ENCODE results near the gene FMNL3.

Gene FMNL3

DNA sequence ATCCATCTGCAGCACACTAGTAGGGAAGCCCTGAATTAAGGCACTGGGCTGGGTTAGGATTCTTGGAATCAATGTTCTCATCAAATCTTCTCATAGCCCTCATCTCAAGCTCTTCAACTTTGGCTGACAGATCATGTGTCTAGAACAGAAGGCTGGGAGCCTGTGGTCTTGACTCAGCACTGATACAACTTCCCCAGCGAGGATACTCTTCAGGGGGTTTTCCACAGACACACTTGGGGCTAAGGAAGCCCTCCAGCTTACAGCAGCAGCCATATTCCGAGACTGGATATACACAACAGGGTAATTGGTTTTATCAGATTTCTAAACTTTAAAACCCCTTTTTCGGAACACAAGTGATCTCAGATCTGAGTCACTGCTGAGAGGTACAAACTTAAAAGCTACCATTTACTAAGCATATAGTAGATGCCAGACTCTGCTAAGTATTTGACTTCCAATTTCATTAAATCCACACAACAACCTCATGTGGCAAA, 3.5 kb downstream of the FMNL3 start:
- WGBS (ENCODE audit: insufficient coverage) = 0% methylated on average over 1 of the region's 3 CpGs
- H3K4me1 ChIP-seq (ENCODE audit: control extremely low read depth in 1 of 4, control insufficient read depth in 4 of 4, insufficient read depth in 4 of 4, low read length in 3 of 4) = peaks cover 21 to 57% (median 45%) of the 10 kb centered on the region in 4 experiments
- no peak overlapping the region for H3K27ac ChIP-seq (ENCODE audit: insufficient read depth in 1 of 2, low read depth in 1 of 2, low read length in 2 of 2, poor library complexity in 1 of 2, severe bottlenecking in 2 of 2)
- H3K36me3 ChIP-seq (ENCODE audit: control insufficient read depth in 4 of 4, insufficient read depth in 4 of 4, low read length in 3 of 4) = no peaks in the 10 kb centered on the region
- ChIA-PET CTCF (interaction anchor here (0.7 to 27.1 kb wide), 9 partner anchors 9 to 61 kb away, joined by 3 to 929 read pairs (median 4); no protein-coding TSS in a partner anchor), POLR2A (interaction anchor here (0.5 to 2.4 kb wide), 10 partner anchors 11 to 67 kb away, joined by 3 to 12 read pairs (median 4); no protein-coding TSS in a partner anchor)
- H3K9me3 ChIP-seq (ENCODE audit: control extremely low read depth in 1 of 5, control insufficient read depth in 4 of 5, insufficient read depth in 2 of 5, low read depth in 1 of 5, low read length in 4 of 5) = no peaks in the 10 kb centered on the region
- peak; percentile 65 to 93 (median 93) for DNase-seq
- peak overlapping the region in 1 of 7 experiments; percentile 1 for H3K4me3 ChIP-seq (ENCODE audit: control insufficient read depth in 1 of 7, extremely low read depth in 1 of 7, insufficient read depth in 4 of 7, low read depth in 2 of 7, low read length in 6 of 7)
- H3K27me3 ChIP-seq (replicated peaks in 2 of 5; ENCODE audit: control insufficient read depth in 4 of 5, insufficient read depth in 5 of 5, low read length in 4 of 5) = no peaks in the 10 kb centered on the region

DNA sequence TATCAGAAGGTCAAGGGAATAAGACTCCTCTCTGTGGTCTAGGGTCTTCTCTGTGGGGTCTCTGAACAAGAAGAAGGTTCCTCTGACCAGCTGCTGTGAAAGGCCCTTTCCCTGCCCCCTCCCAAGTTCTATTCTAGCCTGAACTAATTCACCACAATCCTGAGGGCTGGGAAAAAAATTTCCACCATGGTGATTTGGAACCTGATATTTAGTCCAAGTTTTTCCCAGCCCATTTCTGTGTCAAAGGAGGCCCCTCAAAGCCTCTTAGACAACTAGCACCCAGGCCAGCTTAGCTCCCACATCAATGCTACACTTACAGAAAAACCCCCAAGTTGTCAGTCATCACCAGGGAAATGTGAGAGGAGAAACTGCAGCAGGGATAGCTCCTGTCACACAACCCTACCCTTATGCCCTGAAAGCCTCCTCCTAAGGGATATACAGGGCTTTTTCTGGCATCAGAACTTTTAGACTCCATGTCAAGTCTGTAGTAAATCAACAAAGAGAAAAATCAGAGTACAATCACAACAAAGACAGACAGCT, 4.5 kb downstream of the FMNL3 start:
- DNase-seq = no peak
- ChIA-PET POLR2A (interaction anchor here (0.8 to 2.4 kb wide), 5 partner anchors 29 to 66 kb away, joined by 3 to 12 read pairs (median 4); no protein-coding TSS in a partner anchor), CTCF (interaction anchor here (0.8 to 27.1 kb wide), 7 partner anchors 12 to 136 kb away, joined by 3 to 929 read pairs (median 28); no protein-coding TSS in a partner anchor)
- Histone ChIP-seq H3K9me3 (ENCODE audit: control extremely low read depth in 1 of 5, control insufficient read depth in 4 of 5, insufficient read depth in 2 of 5, low read depth in 1 of 5, low read length in 4 of 5) (no peaks in the 10 kb centered on the region), H3K4me1 (ENCODE audit: control extremely low read depth in 1 of 4, control insufficient read depth in 4 of 4, insufficient read depth in 4 of 4, low read length in 3 of 4) (peaks cover 29 to 60% (median 52%) of the 10 kb centered on the region in 4 experiments), H3K27me3 (replicated peaks in 2 of 5; ENCODE audit: control insufficient read depth in 4 of 5, insufficient read depth in 5 of 5, low read length in 4 of 5) (no peaks in the 10 kb centered on the region), H3K27ac (ENCODE audit: insufficient read depth in 1 of 2, low read depth in 1 of 2, low read length in 2 of 2, poor library complexity in 1 of 2, severe bottlenecking in 2 of 2) (no peak overlapping the region), H3K36me3 (ENCODE audit: control insufficient read depth in 4 of 4, insufficient read depth in 4 of 4, low read length in 3 of 4) (no peaks in the 10 kb centered on the region), H3K4me3 (ENCODE audit: control insufficient read depth in 1 of 7, extremely low read depth in 1 of 7, insufficient read depth in 4 of 7, low read depth in 2 of 7, low read length in 6 of 7) (no peak overlapping the region)

DNA sequence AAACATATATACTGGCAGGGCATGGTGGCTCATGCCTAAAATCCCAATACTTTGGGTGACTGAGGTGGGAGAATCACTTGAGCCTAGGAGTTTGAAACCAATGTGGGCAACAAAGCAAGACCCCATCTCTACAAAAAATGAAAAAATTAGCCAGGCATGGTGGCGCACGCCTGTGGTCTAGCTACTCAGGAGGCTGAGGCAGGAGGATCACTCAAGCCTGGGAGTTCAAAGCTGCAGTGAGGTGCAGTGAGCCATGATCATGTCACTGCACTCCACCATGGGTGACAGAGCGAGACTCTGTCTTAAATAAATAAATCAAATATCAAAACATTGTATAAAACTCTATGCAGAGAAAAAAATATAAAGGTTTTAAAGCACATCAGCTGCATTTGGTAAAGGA, 5.2 kb downstream of the FMNL3 start:
- Histone ChIP-seq H3K27me3 (replicated peaks in 2 of 5; ENCODE audit: control insufficient read depth in 4 of 5, insufficient read depth in 5 of 5, low read length in 4 of 5) (no peaks in the 10 kb centered on the region), H3K4me1 (ENCODE audit: control extremely low read depth in 1 of 4, control insufficient read depth in 4 of 4, insufficient read depth in 4 of 4, low read length in 3 of 4) (peaks cover 29 to 59% (median 52%) of the 10 kb centered on the region in 4 experiments), H3K9me3 (ENCODE audit: control extremely low read depth in 1 of 5, control insufficient read depth in 4 of 5, insufficient read depth in 2 of 5, low read depth in 1 of 5, low read length in 4 of 5) (no peaks in the 10 kb centered on the region), H3K27ac (ENCODE audit: insufficient read depth in 1 of 2, low read depth in 1 of 2, low read length in 2 of 2, poor library complexity in 1 of 2, severe bottlenecking in 2 of 2) (no peak overlapping the region), H3K36me3 (ENCODE audit: control insufficient read depth in 4 of 4, insufficient read depth in 4 of 4, low read length in 3 of 4) (no peaks in the 10 kb centered on the region), H3K4me3 (ENCODE audit: control insufficient read depth in 1 of 7, extremely low read depth in 1 of 7, insufficient read depth in 4 of 7, low read depth in 2 of 7, low read length in 6 of 7) (no peak overlapping the region)
- WGBS (ENCODE audit: insufficient coverage) = 100% methylated on average over 2 of the region's 3 CpGs
- POLR2A ChIA-PET = no interaction called here
- CTCF ChIA-PET = interaction anchor here (6.8 to 27.1 kb wide), 3 partner anchors 13 to 53 kb away, joined by 56 to 929 read pairs (median 102); no protein-coding TSS in a partner anchor
- DNase-seq = no peak

DNA sequence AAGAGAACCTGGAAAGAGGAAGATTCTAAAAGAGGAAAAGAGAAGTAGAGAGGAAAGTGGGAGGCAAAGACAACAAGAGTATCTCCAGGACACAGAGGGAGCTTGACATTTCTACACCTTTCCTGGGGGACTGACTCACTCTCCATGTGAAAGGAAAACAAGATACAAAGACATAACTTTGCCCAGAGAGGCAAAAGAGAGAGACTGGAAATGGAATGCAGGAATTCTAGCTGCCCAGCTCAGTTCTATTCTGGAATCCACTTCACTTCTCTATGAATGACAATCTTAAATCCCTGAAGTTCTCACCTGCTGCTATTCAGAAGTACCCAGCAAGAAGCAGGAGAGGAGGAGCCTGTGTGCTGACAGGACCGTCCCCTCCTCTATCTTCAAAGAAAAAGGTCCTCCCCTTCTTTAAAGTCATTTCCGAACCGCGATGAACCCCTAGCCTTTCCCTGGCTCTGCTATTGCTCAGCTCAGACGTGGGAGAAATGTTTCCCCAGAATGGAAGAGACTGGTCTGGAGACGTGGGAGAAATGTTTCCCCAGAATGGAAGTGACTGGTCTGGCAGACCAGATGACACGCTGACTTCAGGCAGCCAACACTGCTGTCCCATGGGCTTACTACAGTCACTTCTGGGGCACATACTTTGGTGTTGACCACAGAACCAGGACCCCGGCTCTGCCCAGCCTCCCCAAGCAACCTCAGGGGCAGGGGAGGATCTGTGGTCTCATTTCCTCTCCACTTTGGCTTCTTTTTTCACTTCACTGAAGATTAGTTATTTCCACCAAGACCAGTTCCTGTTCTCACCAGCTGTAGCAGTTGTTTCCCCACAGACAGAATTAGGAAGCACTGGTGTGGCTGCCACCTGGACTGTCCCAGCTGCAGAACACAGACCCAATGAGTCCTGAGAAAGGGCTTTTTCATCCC, 8.3 kb downstream of the FMNL3 start:
- peak; percentile 64 to 93 (median 89) for DNase-seq
- peak overlapping the region in 5 of 7 experiments; percentile 17 to 56 (median 42) for H3K4me3 ChIP-seq (ENCODE audit: control insufficient read depth in 1 of 7, extremely low read depth in 1 of 7, insufficient read depth in 4 of 7, low read depth in 2 of 7, low read length in 6 of 7)
- H3K27ac ChIP-seq (ENCODE audit: insufficient read depth in 1 of 2, low read depth in 1 of 2, low read length in 2 of 2, poor library complexity in 1 of 2, severe bottlenecking in 2 of 2) = no peak overlapping the region
- H3K9me3 ChIP-seq (ENCODE audit: control extremely low read depth in 1 of 5, control insufficient read depth in 4 of 5, insufficient read depth in 2 of 5, low read depth in 1 of 5, low read length in 4 of 5) = no peaks in the 10 kb centered on the region
- ChIA-PET CTCF (interaction anchor here (0.6 to 9.5 kb wide), 10 partner anchors 9 to 62 kb away, joined by 3 to 56 read pairs (median 4); no protein-coding TSS in a partner anchor), POLR2A (interaction anchor here (0.5 to 1.7 kb wide), 5 partner anchors 8 to 983 kb away, joined by 3 to 9 read pairs (median 5); partner anchors contain the start of genes CCNT1 and FMNL3)
- no peaks in the 10 kb centered on the region for H3K36me3 ChIP-seq (ENCODE audit: control insufficient read depth in 4 of 4, insufficient read depth in 4 of 4, low read length in 3 of 4)
- H3K27me3 ChIP-seq (replicated peaks in 2 of 5; ENCODE audit: control insufficient read depth in 4 of 5, insufficient read depth in 5 of 5, low read length in 4 of 5) = peaks cover 0 to 3% (median 0%) of the 10 kb centered on the region in 5 experiments
- peaks cover 26 to 38% (median 29%) of the 10 kb centered on the region in 4 experiments for H3K4me1 ChIP-seq (ENCODE audit: control extremely low read depth in 1 of 4, control insufficient read depth in 4 of 4, insufficient read depth in 4 of 4, low read length in 3 of 4)
- 8% methylated on average over 5 of the region's 8 CpGs for WGBS (ENCODE audit: insufficient coverage)

DNA sequence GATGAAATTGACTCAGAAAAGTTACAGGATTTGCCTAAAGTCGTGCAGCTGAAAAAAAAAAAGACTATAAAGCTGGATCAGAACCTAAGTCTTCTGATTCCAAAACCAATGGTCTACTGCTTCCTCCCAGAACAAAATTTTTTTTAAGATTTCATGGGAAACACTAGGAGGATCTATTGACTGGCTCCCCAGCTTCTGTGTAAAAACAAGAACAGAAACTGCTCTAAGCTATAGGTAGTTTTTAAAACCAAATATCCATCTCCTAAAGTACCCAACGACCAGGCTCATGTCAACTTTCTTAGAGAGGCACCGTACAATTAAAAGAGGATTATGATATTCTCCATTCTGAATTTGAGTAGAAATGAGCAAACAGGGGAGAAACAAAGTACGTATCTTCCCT, 9.4 kb downstream of the FMNL3 start:
- DNase-seq = no peak
- Histone ChIP-seq H3K4me1 (ENCODE audit: control extremely low read depth in 1 of 4, control insufficient read depth in 4 of 4, insufficient read depth in 4 of 4, low read length in 3 of 4) (peaks cover 15 to 28% (median 20%) of the 10 kb centered on the region in 4 experiments), H3K9me3 (ENCODE audit: control extremely low read depth in 1 of 5, control insufficient read depth in 4 of 5, insufficient read depth in 2 of 5, low read depth in 1 of 5, low read length in 4 of 5) (no peaks in the 10 kb centered on the region), H3K36me3 (ENCODE audit: control insufficient read depth in 4 of 4, insufficient read depth in 4 of 4, low read length in 3 of 4) (no peaks in the 10 kb centered on the region), H3K27ac (ENCODE audit: insufficient read depth in 1 of 2, low read depth in 1 of 2, low read length in 2 of 2, poor library complexity in 1 of 2, severe bottlenecking in 2 of 2) (no peak overlapping the region), H3K4me3 (ENCODE audit: control insufficient read depth in 1 of 7, extremely low read depth in 1 of 7, insufficient read depth in 4 of 7, low read depth in 2 of 7, low read length in 6 of 7) (no peak overlapping the region), H3K27me3 (replicated peaks in 2 of 5; ENCODE audit: control insufficient read depth in 4 of 5, insufficient read depth in 5 of 5, low read length in 4 of 5) (peaks cover 0 to 3% (median 0%) of the 10 kb centered on the region in 5 experiments)
- WGBS (ENCODE audit: insufficient coverage) = 100% methylated on average over 1 of the region's 4 CpGs
- ChIA-PET CTCF (interaction anchor here (1.3 to 3.2 kb wide), 6 partner anchors 8 to 55 kb away, joined by 4 to 13 read pairs (median 8); no protein-coding TSS in a partner anchor), POLR2A (no interaction called here)

DNA sequence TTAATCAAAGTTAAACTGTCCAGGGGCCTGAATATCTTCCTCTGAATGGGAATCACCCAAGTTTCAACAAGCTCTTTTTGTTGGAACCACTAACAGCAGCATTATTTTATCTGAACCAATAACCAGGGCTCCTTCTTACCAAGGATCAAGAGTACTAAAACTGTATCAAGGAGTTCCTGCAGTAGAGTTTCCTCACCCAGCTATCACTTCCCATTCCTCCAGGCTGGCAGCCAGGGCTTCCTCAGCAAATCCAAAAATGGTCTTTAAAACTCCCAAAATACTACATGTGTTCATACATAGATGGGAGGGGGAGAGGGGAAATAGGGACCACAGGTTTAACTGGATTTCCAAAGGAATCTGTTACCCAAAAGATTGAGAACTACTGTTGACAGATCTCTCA, 10.5 kb downstream of the FMNL3 start:
- Histone ChIP-seq H3K36me3 (ENCODE audit: control insufficient read depth in 4 of 4, insufficient read depth in 4 of 4, low read length in 3 of 4) (no peaks in the 10 kb centered on the region), H3K9me3 (ENCODE audit: control extremely low read depth in 1 of 5, control insufficient read depth in 4 of 5, insufficient read depth in 2 of 5, low read depth in 1 of 5, low read length in 4 of 5) (no peaks in the 10 kb centered on the region), H3K27me3 (replicated peaks in 2 of 5; ENCODE audit: control insufficient read depth in 4 of 5, insufficient read depth in 5 of 5, low read length in 4 of 5) (peaks cover 0 to 3% (median 0%) of the 10 kb centered on the region in 5 experiments), H3K4me1 (ENCODE audit: control extremely low read depth in 1 of 4, control insufficient read depth in 4 of 4, insufficient read depth in 4 of 4, low read length in 3 of 4) (peaks cover 12 to 23% (median 19%) of the 10 kb centered on the region in 4 experiments), H3K4me3 (ENCODE audit: control insufficient read depth in 1 of 7, extremely low read depth in 1 of 7, insufficient read depth in 4 of 7, low read depth in 2 of 7, low read length in 6 of 7) (no peak overlapping the region), H3K27ac (ENCODE audit: insufficient read depth in 1 of 2, low read depth in 1 of 2, low read length in 2 of 2, poor library complexity in 1 of 2, severe bottlenecking in 2 of 2) (no peak overlapping the region)
- ChIA-PET POLR2A (interaction anchor here (1.4 kb wide), 1 partner anchor 26 kb away, joined by 4 read pairs; no protein-coding TSS in a partner anchor), CTCF (interaction anchor here (0.8 to 3.1 kb wide), 13 partner anchors 8 to 60 kb away, joined by 3 to 11 read pairs (median 4); no protein-coding TSS in a partner anchor)
- DNase-seq = no peak

All from common myeloid progenitor, CD34-positive (primary cell).